ENCODE data around the gene INO80E. TPM values are rescaled to one million over a fixed set of nuclear protein-coding genes. Genes with fewer than 3 reads are reported as not detected.

Gene INO80E
- polyA plus RNA-seq, 1 of the 3 experiments (the other 2 are of a cell fraction) = 46.6 TPM

- TF ChIP-seq, protein P1, sequence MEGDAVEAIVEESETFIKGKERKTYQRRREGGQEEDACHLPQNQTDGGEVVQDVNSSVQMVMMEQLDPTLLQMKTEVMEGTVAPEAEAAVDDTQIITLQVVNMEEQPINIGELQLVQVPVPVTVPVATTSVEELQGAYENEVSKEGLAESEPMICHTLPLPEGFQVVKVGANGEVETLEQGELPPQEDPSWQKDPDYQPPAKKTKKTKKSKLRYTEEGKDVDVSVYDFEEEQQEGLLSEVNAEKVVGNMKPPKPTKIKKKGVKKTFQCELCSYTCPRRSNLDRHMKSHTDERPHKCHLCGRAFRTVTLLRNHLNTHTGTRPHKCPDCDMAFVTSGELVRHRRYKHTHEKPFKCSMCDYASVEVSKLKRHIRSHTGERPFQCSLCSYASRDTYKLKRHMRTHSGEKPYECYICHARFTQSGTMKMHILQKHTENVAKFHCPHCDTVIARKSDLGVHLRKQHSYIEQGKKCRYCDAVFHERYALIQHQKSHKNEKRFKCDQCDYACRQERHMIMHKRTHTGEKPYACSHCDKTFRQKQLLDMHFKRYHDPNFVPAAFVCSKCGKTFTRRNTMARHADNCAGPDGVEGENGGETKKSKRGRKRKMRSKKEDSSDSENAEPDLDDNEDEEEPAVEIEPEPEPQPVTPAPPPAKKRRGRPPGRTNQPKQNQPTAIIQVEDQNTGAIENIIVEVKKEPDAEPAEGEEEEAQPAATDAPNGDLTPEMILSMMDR (IDR thresholded peaks at IDR 0.05) = no peak
- TF ChIP-seq EP300 (IDR thresholded peaks at IDR 0.05; ENCODE audit: borderline replicate concordance in 1 of 2, low read depth in 1 of 2, low read length in 1 of 2) = no peak
- TF ChIP-seq SIN3A (IDR thresholded peaks at IDR 0.05; ENCODE audit: borderline replicate concordance, low read depth, low read length) = no peak
- TF ChIP-seq, protein P2, sequence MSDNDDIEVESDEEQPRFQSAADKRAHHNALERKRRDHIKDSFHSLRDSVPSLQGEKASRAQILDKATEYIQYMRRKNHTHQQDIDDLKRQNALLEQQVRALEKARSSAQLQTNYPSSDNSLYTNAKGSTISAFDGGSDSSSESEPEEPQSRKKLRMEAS (IDR thresholded peaks at IDR 0.05; ENCODE audit: low read depth) = no peak
- TF ChIP-seq USF1 (IDR thresholded peaks at IDR 0.05; ENCODE audit: borderline replicate concordance, low read depth) = no peak
- TF ChIP-seq IRF3 (IDR thresholded peaks at IDR 0.05; ENCODE audit: low read depth, low read length) = no peak
- no peak for TF ChIP-seq TAF1 (IDR thresholded peaks at IDR 0.05; ENCODE audit: borderline replicate concordance, low read depth, low read length)
- TF ChIP-seq GATA2 (CRISPR knock-in tag; IDR thresholded peaks at IDR 0.05) = no peak
- TF ChIP-seq MXI1 (IDR thresholded peaks at IDR 0.05; ENCODE audit: low read depth, low read length) = no peak
- TF ChIP-seq RAD21 (IDR thresholded peaks at IDR 0.05; ENCODE audit: low read length) = no peak
Observed at GRCh38 chr16:29971304-29971703, 24.7 kb upstream of the INO80E start (continued).

DNA sequence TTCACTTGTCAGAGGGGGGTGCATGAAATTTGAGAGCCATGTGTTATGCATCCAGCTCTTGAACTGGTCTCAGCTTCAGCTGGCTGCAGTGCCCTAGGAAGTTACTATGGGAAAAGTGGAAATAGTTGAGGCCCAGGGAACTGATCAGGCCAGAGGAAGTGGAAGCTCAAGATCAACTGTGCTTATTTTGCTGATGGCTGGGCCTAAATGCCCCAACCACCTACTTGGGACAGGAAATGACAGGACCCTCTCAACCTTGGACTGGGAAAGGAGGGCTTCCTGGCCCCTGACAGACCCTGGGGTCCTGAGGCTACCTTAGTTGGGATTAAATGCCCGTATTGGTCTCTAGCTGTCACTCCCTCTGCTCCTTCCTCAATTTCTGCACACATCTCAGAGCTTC, 23.5 kb upstream of the INO80E start:
- Histone ChIP-seq H3K27ac (ENCODE audit: low read depth in 2 of 2, low read length in 1 of 2) (no peak overlapping the region), H3K27me3 (ENCODE audit: insufficient read depth) (no peaks in the 10 kb centered on the region), H3F3A (replicated peaks; ENCODE audit: insufficient read depth) (peaks cover 11% of the 10 kb centered on the region), H3K4me2 (no peak overlapping the region), H3K36me3 (replicated peaks in 1 of 2; ENCODE audit: control insufficient read depth in 1 of 2, insufficient read depth in 2 of 2, low read length in 1 of 2) (peaks cover 16 to 17% of the 10 kb centered on the region in 2 experiments), H2AFZ (ENCODE audit: low read depth) (no peak overlapping the region), H3K4me3 (ENCODE audit: low read depth in 2 of 2, low read length in 1 of 2) (no peak overlapping the region), H3K9me2 (no peaks in the 10 kb centered on the region), H3K4me1 (ENCODE audit: control insufficient read depth in 1 of 2, insufficient read depth in 2 of 2, low read depth in 1 of 2, low read length in 1 of 2) (peaks cover 20 to 25% of the 10 kb centered on the region in 2 experiments; a peak in 3 of 4 replicates), H4K20me1 (ENCODE audit: insufficient read depth) (peaks cover 32% of the 10 kb centered on the region), H3K9me3 (no peaks in the 10 kb centered on the region), H3K9ac (no peak overlapping the region), H3K79me2 (ENCODE audit: insufficient read depth) (peaks cover 38% of the 10 kb centered on the region)
- ChIA-PET CTCF (interaction anchor here (0.9 to 8.2 kb wide), 7 partner anchors 34 to 182 kb away, joined by 3 to 41 read pairs (median 4); partner anchors contain the start of genes CDIPT, KIF22 and TLCD3B), POLR2A (interaction anchor here (1.2 to 1.6 kb wide), 2 partner anchors 11 to 17 kb away, joined by 3 to 10 read pairs; partner anchors contain the start of gene TMEM219)
- TF ChIP-seq, protein P3, sequence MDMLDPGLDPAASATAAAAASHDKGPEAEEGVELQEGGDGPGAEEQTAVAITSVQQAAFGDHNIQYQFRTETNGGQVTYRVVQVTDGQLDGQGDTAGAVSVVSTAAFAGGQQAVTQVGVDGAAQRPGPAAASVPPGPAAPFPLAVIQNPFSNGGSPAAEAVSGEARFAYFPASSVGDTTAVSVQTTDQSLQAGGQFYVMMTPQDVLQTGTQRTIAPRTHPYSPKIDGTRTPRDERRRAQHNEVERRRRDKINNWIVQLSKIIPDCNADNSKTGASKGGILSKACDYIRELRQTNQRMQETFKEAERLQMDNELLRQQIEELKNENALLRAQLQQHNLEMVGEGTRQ (IDR thresholded peaks at IDR 0.05; ENCODE audit: borderline replicate concordance, low read depth, low read length) = no peak
- no peak for TF ChIP-seq EZH2phosphoT487 (IDR thresholded peaks at IDR 0.05; ENCODE audit: borderline replicate concordance, low read depth)
- TF ChIP-seq RFX5 (IDR thresholded peaks at IDR 0.05; ENCODE audit: low read length) = no peak
- no peak for TF ChIP-seq JUND (IDR thresholded peaks at IDR 0.05)
- no peak for TF ChIP-seq ELF1 (IDR thresholded peaks at IDR 0.05)
- TF ChIP-seq GABPA (IDR thresholded peaks at IDR 0.05; ENCODE audit: low read depth) = no peak
- TF ChIP-seq EP300 (IDR thresholded peaks at IDR 0.05; ENCODE audit: borderline replicate concordance in 1 of 2, low read depth in 1 of 2, low read length in 1 of 2) = no peak
- no peak for TF ChIP-seq USF1 (IDR thresholded peaks at IDR 0.05; ENCODE audit: borderline replicate concordance, low read depth)
- no peak for TF ChIP-seq POLR2AphosphoS5 (IDR thresholded peaks at IDR 0.05; ENCODE audit: low read depth, low read length)
- TF ChIP-seq MXI1 (IDR thresholded peaks at IDR 0.05; ENCODE audit: low read depth, low read length) = no peak
- TF ChIP-seq NRF1 (IDR thresholded peaks at IDR 0.05; ENCODE audit: low read depth, low read length) = no peak
- TF ChIP-seq, protein P2 (IDR thresholded peaks at IDR 0.05; ENCODE audit: low read depth) = no peak
- no peak for TF ChIP-seq FOXM1 (IDR thresholded peaks at IDR 0.05; ENCODE audit: low read depth)
- no peak for TF ChIP-seq SMC3 (IDR thresholded peaks at IDR 0.05; ENCODE audit: low read depth, low read length)
- no peak for TF ChIP-seq FOSL2 (IDR thresholded peaks at IDR 0.05; ENCODE audit: borderline replicate concordance, low read depth)
- WGBS (ENCODE audit: low lambda C conversion rate) = 92% methylated on average over 1 of the region's 1 CpG
- DNase-seq = no peak

Data from SK-N-SH (cell line).